Measurements from ENCODE around the gene AGBL4. TPM values are rescaled to one million over a fixed set of nuclear protein-coding genes. Genes with fewer than 3 reads are reported as not detected.

Gene AGBL4
- polyA plus RNA-seq, 3 donors = 0.05 TPM; not detected in 2

GRCh38 chr1:48717082-48717481 is 1306.7 kb downstream of the AGBL4 start:
- H3K36me3 Mint-ChIP-seq = no peaks in the 10 kb centered on the region
- intact Hi-C loops (cut with micrococcal nuclease) = no loop called here

DNA sequence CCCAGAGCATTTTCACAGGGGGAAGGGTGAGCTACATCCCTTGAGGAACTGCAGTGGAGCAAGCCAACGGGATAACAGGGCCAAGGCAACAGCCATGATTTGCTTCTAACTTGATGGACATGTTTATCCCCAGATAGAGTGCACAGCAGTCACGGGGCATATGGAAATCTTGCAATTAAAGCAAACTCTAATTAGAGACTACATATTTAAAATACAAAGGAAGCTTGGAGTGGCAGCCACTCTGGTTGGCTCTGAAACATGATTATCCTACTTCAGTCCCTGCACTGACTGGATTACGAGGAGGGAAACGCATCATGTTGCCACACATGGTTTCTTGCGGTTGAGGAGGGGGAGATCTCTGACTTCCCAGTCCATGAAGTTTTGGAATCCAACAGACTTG is 1307.8 kb downstream of the AGBL4 start:
- no peaks in the 10 kb centered on the region for H3K79me2 ChIP-seq (ENCODE audit: insufficient read depth, low read length)
- H3K9ac ChIP-seq (ENCODE audit: insufficient read depth, low read length, poor library complexity, severe bottlenecking) = no peak overlapping the region
- Mint-ChIP-seq H3K4me1 (no peaks in the 10 kb centered on the region), H3K4me3 (no peak overlapping the region), H3K27me3 (ENCODE audit: low read depth in 3 of 3) (peaks cover 0 to 1% (median under 1%) of the 10 kb centered on the region in 3 donors), H3K9me3 (no peaks in the 10 kb centered on the region), H3K36me3 (no peaks in the 10 kb centered on the region), H3K27ac (no peak overlapping the region)
- no peak overlapping the region for H3K4me2 ChIP-seq (replicated peaks; ENCODE audit: extremely low read depth, low read length, poor library complexity, severe bottlenecking)
- TF ChIP-seq CTCF (IDR thresholded peaks at IDR 0.05) = no peak
- H3K27me3 ChIP-seq (ENCODE audit: control insufficient read depth in 2 of 2, insufficient read depth in 2 of 2, low read length in 2 of 2) = no peaks in the 10 kb centered on the region
- no peak overlapping the region for H3K4me3 ChIP-seq (replicated peaks in 1 of 3; ENCODE audit: low read depth in 2 of 3, low read length in 3 of 3)
- H4K20me1 ChIP-seq (ENCODE audit: insufficient read depth, low read length) = no peaks in the 10 kb centered on the region
- no peaks in the 10 kb centered on the region for H3K4me1 ChIP-seq (ENCODE audit: control insufficient read depth in 1 of 2, insufficient read depth in 2 of 2, low read length in 2 of 2)
- intact Hi-C loops (cut with micrococcal nuclease) = no loop called here
- no peak for DNase-seq
- H3K9me3 ChIP-seq (replicated peaks in 1 of 2; ENCODE audit: control insufficient read depth in 1 of 2, insufficient read depth in 1 of 2, low read length in 2 of 2) = no peaks in the 10 kb centered on the region
- no peak overlapping the region for H2AFZ ChIP-seq (ENCODE audit: insufficient read depth, low read depth, low read length, poor library complexity, severe bottlenecking)
- no peak overlapping the region for H3K27ac ChIP-seq (ENCODE audit: low read depth in 1 of 2, low read length in 2 of 2)
- WGBS (ENCODE audit: insufficient coverage) = 80% methylated on average over 1 of the region's 5 CpGs
- no peaks in the 10 kb centered on the region for H3K36me3 ChIP-seq (replicated peaks in 1 of 2; ENCODE audit: control insufficient read depth in 1 of 2, insufficient read depth in 2 of 2, low read length in 2 of 2)

More at GRCh38 chr1:48717082-48717481, 1306.7 kb downstream of the AGBL4 start:
- TF ChIP-seq CTCF (IDR thresholded peaks at IDR 0.05) = no peak
- Histone ChIP-seq H3K9me3 (replicated peaks in 1 of 2; ENCODE audit: control insufficient read depth in 1 of 2, insufficient read depth in 1 of 2, low read length in 2 of 2) (no peaks in the 10 kb centered on the region), H3K79me2 (ENCODE audit: insufficient read depth, low read length) (no peaks in the 10 kb centered on the region), H3K27me3 (ENCODE audit: control insufficient read depth in 2 of 2, insufficient read depth in 2 of 2, low read length in 2 of 2) (no peaks in the 10 kb centered on the region), H4K20me1 (ENCODE audit: insufficient read depth, low read length) (no peaks in the 10 kb centered on the region), H3K36me3 (replicated peaks in 1 of 2; ENCODE audit: control insufficient read depth in 1 of 2, insufficient read depth in 2 of 2, low read length in 2 of 2) (no peaks in the 10 kb centered on the region), H3K9ac (ENCODE audit: insufficient read depth, low read length, poor library complexity, severe bottlenecking) (no peak overlapping the region), H3K27ac (ENCODE audit: low read depth in 1 of 2, low read length in 2 of 2) (no peak overlapping the region), H2AFZ (ENCODE audit: insufficient read depth, low read depth, low read length, poor library complexity, severe bottlenecking) (no peak overlapping the region), H3K4me1 (ENCODE audit: control insufficient read depth in 1 of 2, insufficient read depth in 2 of 2, low read length in 2 of 2) (no peaks in the 10 kb centered on the region), H3K4me3 (replicated peaks in 1 of 3; ENCODE audit: low read depth in 2 of 3, low read length in 3 of 3) (no peak overlapping the region), H3K4me2 (replicated peaks; ENCODE audit: extremely low read depth, low read length, poor library complexity, severe bottlenecking) (no peak overlapping the region)
- Mint-ChIP-seq H3K4me3 (no peak overlapping the region), H3K4me1 (no peaks in the 10 kb centered on the region), H3K27me3 (ENCODE audit: low read depth in 3 of 3) (peaks cover 0 to 1% (median 0%) of the 10 kb centered on the region in 3 donors), H3K27ac (no peak overlapping the region), H3K9me3 (no peaks in the 10 kb centered on the region)
- no peak for DNase-seq
- WGBS (ENCODE audit: insufficient coverage) = no CpG with 5 or more reads among the region's 1 CpG
